Measurements from ENCODE around the gene RAD50.

The RAD50 gene

DNA sequence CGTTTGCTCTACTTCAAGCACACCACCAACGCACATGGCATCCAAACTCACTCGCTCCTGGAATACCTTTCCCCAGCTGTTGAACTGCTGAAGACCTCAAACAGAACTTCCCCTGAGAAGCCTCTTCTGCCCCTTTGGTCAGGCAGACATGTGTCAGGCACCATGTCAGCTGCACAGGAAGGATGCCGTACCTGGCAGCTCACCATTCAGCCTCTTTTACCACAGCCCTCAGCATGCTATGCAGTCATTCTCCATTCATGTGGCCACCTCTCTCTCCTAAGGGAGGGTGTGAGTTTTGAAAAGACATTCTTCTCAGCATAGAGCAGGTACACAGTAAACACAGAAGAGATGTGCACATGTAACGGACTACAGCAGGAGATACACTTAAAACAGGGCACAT lies 131.2 kb downstream of the RAD50 start:
- Histone ChIP-seq H3F3A (ENCODE audit: control insufficient read depth, insufficient read depth) (no peaks in the 10 kb centered on the region), H3K9me3 (ENCODE audit: control insufficient read depth, insufficient read depth, low read length) (no peaks in the 10 kb centered on the region), H3K4me2 (ENCODE audit: low read length) (peak overlapping the region; percentile 52; the same call in 1 of the 2 replicates), H3K79me2 (ENCODE audit: control insufficient read depth, low read length) (no peaks in the 10 kb centered on the region), H3K4me1 (ENCODE audit: control insufficient read depth, low read length) (peaks cover 37% of the 10 kb centered on the region), H3K36me3 (ENCODE audit: control insufficient read depth, low read length) (no peaks in the 10 kb centered on the region), H4K20me1 (ENCODE audit: control insufficient read depth, insufficient read depth, low read depth, low read length) (no peaks in the 10 kb centered on the region), H3K4me3 (ENCODE audit: low read length) (no peak overlapping the region), H3K27ac (ENCODE audit: low read depth, low read length) (peak overlapping the region; percentile 55; the same call in 1 of the 2 replicates), H3K27me3 (ENCODE audit: control insufficient read depth, low read length) (no peaks in the 10 kb centered on the region), H3K9me2 (replicated peaks; ENCODE audit: control insufficient read depth, low read length) (no peaks in the 10 kb centered on the region)
- TF ChIP-seq, protein P1, sequence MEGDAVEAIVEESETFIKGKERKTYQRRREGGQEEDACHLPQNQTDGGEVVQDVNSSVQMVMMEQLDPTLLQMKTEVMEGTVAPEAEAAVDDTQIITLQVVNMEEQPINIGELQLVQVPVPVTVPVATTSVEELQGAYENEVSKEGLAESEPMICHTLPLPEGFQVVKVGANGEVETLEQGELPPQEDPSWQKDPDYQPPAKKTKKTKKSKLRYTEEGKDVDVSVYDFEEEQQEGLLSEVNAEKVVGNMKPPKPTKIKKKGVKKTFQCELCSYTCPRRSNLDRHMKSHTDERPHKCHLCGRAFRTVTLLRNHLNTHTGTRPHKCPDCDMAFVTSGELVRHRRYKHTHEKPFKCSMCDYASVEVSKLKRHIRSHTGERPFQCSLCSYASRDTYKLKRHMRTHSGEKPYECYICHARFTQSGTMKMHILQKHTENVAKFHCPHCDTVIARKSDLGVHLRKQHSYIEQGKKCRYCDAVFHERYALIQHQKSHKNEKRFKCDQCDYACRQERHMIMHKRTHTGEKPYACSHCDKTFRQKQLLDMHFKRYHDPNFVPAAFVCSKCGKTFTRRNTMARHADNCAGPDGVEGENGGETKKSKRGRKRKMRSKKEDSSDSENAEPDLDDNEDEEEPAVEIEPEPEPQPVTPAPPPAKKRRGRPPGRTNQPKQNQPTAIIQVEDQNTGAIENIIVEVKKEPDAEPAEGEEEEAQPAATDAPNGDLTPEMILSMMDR (IDR thresholded peaks at IDR 0.05; ENCODE audit: low read depth, low read length, poor library complexity, severe bottlenecking) = no peak
- no peak for TF ChIP-seq EZH2phosphoT487 (IDR thresholded peaks at IDR 0.05; ENCODE audit: borderline replicate concordance, low read length)

GRCh38 chr5:132688536-132689339 lies 132.0 kb downstream of the RAD50 start:
- Histone ChIP-seq H3K4me1 (ENCODE audit: control insufficient read depth, low read length) (peaks cover 36% of the 10 kb centered on the region), H3K4me2 (ENCODE audit: low read length) (peak overlapping the region; percentile 52)

DNA sequence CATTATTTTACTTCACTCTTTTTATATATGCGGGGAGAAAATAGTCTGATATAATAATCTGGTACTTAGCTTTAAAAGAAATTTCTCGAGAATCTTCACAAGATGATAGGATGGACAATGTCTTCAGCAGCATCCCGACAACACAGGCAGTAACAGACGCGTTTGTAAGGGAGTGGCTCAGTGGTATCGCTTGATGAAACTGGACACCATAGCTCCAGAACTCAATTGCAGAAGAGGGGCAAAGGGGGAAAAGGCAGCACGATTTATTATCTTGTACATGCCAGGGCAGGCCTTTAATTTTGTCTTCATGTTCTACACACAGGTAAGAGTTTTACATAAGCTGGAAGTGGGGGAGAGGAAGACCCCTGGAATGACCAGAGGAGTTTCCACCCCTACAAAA lies 132.7 kb downstream of the RAD50 start:
- Histone ChIP-seq H3K4me2 (ENCODE audit: low read length) (peak overlapping the region; percentile 52), H4K20me1 (ENCODE audit: control insufficient read depth, insufficient read depth, low read depth, low read length) (no peaks in the 10 kb centered on the region), H3K36me3 (ENCODE audit: control insufficient read depth, low read length) (no peaks in the 10 kb centered on the region), H3K9me3 (ENCODE audit: control insufficient read depth, insufficient read depth, low read length) (no peaks in the 10 kb centered on the region), H3K27me3 (ENCODE audit: control insufficient read depth, low read length) (no peaks in the 10 kb centered on the region), H3K79me2 (ENCODE audit: control insufficient read depth, low read length) (no peaks in the 10 kb centered on the region), H3K9me2 (replicated peaks; ENCODE audit: control insufficient read depth, low read length) (no peaks in the 10 kb centered on the region), H3K27ac (ENCODE audit: low read depth, low read length) (peak overlapping the region; percentile 55), H3F3A (ENCODE audit: control insufficient read depth, insufficient read depth) (no peaks in the 10 kb centered on the region), H3K4me3 (ENCODE audit: low read length) (peak overlapping the region; percentile 13; the same call in 1 of the 2 replicates), H3K4me1 (ENCODE audit: control insufficient read depth, low read length) (peaks cover 36% of the 10 kb centered on the region)
- TF ChIP-seq EZH2phosphoT487 (IDR thresholded peaks at IDR 0.05; ENCODE audit: borderline replicate concordance, low read length) = no peak
- TF ChIP-seq, protein P1 (IDR thresholded peaks at IDR 0.05; ENCODE audit: low read depth, low read length, poor library complexity, severe bottlenecking) = no peak

More at GRCh38 chr5:132688536-132689339, 132.0 kb downstream of the RAD50 start:
- Histone ChIP-seq H3K9me3 (ENCODE audit: control insufficient read depth, insufficient read depth, low read length) (no peaks in the 10 kb centered on the region), H3K27me3 (ENCODE audit: control insufficient read depth, low read length) (no peaks in the 10 kb centered on the region), H4K20me1 (ENCODE audit: control insufficient read depth, insufficient read depth, low read depth, low read length) (no peaks in the 10 kb centered on the region), H3K36me3 (ENCODE audit: control insufficient read depth, low read length) (no peaks in the 10 kb centered on the region), H3F3A (ENCODE audit: control insufficient read depth, insufficient read depth) (no peaks in the 10 kb centered on the region), H3K9me2 (replicated peaks; ENCODE audit: control insufficient read depth, low read length) (no peaks in the 10 kb centered on the region), H3K79me2 (ENCODE audit: control insufficient read depth, low read length) (no peaks in the 10 kb centered on the region), H3K4me3 (ENCODE audit: low read length) (peak overlapping the region; percentile 13; the same call in 1 of the 2 replicates), H3K27ac (ENCODE audit: low read depth, low read length) (peak overlapping the region; percentile 55)
- TF ChIP-seq, protein P1 (IDR thresholded peaks at IDR 0.05; ENCODE audit: low read depth, low read length, poor library complexity, severe bottlenecking) = no peak
- TF ChIP-seq EZH2phosphoT487 (IDR thresholded peaks at IDR 0.05; ENCODE audit: borderline replicate concordance, low read length) = no peak

Measured in DOHH2 (cell line).